GM19328 (cell line): ENCODE measurements around the gene UNKL.
"Not testable (repeated sequence)": the region's sequence is repeated elsewhere in the genome, so short reads cannot be mapped to it uniquely, and the experiment has no call there.

ENCODE experiments used
- ATAC-seq: cut with Tn5 transposase; IDR thresholded peaks from one replicate; pipeline ENCODE4 v1.9.1; 2021; ENCODE audit warnings: mild to moderate bottlenecking, moderate library complexity; ENCODE audit not compliant: unreplicated experiment

Gene UNKL

DNA sequence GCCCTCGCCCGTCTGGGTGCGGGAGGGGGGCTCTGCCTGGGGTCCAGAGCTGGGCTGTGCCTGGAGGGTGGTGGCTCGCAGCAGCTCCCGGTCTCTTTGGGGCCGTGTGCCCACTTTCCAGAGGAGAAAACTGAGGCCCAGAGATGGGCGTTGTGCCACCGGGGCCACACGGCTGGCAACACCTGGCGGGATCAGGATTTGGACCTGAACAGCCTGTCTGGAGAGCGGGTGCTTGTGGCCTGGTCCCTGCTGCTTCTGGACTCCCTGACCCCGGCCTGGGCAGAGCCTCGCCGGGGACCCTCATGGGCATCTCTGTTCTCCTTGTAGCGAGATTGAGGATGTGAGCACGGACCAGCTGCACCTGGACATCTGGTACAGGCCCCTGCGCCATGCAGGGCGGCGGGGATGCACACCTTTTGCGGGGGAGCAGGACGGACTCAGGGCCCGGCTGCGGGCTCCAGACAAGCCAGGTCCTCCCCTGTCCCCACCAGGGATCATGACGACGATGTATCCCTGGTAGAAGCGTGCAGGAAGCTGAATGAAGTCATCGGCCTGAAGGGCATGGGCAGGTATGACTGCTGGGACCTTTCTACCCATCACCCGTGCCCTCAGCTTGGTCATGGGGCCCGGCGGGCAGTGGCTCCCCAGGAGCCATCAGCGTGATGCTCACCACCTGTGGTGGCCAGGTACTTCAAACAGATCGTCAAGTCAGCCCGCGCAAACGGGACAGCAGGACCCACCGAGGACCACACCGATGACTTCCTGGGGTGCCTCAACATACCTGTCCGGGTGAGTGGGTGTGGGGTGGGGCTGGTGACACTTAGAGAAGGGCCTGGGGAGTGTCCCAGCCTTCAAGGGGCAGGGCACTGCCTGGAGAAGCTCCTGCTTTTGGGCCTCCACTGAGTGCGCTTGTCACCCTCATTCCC is 72.7 kb downstream of the UNKL start:
- no peak for ATAC-seq

GRCh38 chr16:1340730-1341494 is 73.6 kb downstream of the UNKL start:
- ATAC-seq = no peak

- no peak for ATAC-seq
Measured at GRCh38 chr16:1338855-1339675, 75.4 kb downstream of the UNKL start.

- no peak for ATAC-seq
Measured at GRCh38 chr16:1338119-1338730, 76.3 kb downstream of the UNKL start.

- ATAC-seq = no peak
Measured at GRCh38 chr16:1337486-1337885, 77.0 kb downstream of the UNKL start.

- no peak for ATAC-seq
Measured at GRCh38 chr16:1336619-1337018, 77.9 kb downstream of the UNKL start.

DNA sequence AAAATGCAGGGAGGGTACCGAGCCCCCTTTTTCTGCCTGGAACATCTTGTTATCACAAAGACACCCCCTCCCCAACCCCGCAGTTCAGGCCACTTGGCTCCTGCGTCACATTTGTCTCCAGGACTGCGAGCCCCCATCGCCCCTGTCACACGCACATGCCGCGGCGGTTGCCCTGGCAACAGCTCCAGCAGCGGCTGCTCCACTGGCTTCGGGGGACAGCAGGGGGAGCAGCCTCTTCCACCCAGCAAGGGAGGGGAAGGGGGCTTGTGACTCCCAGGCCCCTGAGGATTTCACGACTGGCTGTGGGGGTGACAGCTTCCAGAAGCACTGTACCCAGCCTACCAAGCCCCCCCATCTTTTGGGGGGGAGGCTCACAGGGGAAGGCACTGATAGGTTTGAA is 78.5 kb downstream of the UNKL start:
- ATAC-seq = no peak

DNA sequence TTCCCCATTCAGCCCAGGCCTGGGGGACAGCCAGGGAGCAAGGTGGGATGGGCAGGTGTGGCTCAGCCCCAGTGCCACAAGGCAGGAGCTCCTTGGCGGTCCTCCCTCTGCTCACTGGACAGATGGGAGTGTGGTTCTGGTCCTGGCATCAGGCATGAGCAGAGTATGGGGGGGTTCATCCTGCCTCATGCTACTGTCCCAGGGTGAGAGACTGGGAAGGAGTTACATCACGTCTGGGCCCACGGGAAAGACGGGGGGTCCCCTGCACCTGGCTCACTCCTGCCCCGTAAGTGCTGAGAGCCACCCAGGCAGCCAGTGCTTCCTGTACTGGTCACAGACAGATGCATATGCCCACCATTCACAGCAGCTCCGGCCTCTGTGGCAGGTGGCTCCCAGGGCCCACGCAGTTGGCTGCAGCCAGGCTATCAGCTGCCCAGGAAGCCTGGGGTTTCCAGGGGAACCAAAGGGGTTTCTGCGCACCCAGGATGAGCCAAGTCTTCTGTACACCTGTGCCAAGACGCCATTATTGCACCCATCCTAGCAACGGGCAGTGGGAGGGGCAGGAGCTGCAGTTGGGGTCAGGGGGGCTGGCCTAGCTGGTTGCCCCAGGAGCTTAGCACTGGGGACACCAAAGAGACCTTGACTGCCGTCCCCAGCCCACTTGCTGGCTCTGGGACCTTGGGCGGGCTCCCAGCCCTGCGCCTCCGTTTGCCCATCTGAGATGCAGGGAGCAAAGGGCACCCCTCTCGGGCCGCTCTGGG is 79.1 kb downstream of the UNKL start:
- ATAC-seq = no peak

DNA sequence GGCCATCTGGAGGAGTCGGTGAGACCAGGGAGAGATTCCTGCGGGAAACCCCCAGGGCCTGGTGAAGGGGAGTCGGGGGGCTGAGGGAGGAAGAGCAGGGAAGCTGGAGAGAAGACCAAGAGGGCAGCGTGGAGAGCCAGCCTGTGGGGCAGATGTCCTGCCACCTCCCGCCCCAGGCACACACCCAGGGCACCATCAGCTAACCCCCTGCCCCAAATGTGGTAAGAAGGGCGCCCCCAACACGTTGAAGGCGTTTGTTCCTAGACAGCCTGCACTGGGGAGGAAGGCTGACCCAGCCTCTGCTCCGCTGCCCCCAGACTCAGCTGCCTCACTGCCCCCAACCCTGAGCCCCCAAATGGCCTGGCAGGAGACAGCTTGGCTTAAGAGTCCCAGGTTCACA is 79.8 kb downstream of the UNKL start:
- ATAC-seq = no peak

DNA sequence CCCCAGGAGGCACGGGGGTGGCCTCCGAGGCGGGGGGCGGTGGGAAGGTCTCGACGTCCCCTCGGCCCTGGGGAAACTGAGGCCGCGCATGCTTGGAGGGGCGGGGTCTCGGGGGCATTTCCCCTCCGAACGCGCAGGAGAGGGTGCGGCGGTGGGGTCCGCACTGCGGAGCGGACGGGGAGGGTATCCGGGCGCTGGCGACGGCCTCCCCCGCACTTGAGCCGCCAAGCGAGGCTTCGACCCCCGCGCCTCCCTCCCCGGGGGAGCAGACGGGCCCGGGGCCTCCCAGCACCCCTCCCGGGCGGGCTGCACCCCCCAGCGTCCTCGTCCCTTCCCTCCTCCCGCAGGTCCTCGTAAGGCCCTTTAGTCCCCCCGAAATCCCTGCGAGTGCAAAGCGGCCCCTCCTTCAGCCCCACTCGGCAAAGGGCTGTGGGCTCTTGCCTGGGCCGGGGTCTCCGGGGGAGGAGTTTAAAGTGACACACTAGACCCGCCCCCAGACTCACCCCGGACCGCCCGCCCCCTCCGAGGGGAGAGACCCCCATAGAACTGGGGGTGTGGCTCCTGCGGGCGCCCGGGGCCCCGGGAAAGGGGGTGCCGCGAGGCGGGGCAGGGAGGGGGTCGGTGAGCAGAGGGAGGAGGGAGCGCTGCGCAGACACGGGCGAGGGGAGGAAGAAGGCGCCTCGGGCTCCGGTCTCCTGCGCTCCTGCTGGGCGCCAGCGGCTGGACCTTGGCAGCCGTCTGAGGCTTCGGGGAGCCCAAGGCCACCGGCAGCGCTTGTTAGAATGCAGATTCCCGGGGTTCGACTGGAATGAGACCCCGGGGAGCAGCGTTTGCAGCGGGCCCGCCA is 80.4 kb downstream of the UNKL start:
- no peak for ATAC-seq

- no peak for ATAC-seq
Measured at GRCh38 chr16:1333149-1333812, 81.2 kb downstream of the UNKL start, which contains the start of gene BAIAP3. BAIAP3 (plus strand) TSS chr16:1333645; CDS start chr16:1338550, 4,905 bp downstream.

DNA sequence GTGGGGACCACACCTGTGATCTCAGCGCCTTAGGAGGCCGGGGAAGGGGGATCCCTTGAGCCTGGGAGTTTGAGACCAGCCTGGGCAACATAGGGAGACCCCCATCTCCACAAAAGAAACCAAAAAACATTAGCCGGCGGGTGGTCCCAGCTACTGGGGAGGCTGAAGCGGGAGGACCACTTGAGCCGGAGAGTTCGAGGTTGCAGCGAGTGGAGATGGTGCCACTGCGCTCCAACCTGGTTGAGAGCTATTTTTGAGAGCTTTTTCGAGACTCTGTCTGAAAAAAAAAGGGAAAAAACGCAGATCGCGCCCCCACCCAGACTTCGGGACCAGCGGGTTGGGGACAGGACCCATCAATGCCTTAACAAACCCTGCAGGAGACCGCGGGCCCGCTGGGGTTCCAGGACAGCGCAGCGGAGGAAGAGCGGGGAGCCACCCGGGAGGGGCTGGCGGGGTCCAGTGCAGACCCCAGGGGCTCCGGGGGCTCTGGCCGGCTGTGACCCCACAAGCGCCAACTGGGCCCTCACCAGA is 81.8 kb downstream of the UNKL start:
- no peak for ATAC-seq

DNA sequence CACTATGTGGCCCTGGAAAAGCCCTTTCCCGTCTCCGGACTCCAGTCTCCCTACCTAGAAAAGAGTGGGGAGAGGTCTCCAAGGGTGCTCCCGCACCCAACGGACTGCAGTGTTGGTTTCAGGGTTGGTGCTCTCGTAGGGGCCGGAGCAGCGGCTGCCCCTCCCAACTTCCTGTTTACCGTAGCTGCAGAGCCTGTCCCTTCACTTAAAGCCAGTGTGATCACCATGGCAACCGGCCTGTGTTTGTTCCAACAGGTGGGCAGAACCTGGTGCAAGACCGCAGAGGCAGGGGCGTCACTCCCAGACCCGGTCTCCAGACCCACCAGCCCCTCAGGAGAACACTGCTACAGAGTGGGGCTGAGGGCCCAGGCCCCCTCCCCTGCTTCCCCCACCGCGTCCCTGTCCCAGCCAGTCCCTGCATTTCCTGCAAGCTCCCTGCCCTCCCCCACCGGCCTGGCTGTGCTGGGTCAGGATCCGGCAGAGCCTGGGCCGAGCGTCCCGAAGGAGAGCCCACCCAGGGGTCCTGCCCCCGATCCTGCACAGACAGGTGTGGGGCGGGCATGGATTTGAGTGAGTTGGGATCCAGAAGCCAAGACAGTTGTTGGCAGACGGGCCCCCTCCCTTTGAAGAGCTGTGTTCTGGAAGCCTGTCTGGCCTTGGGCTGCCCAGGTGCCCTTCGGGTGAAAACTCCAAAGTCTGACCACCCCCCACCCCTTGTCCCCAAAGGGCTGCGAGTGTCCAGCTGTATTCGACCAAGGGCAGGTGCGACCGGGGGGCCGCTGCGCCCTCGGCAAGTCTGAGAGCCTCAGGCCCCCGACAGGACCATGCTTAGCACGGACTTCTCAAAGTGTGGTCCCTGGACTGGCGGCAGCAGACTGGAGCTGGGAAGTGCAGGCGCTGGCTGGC is 82.5 kb downstream of the UNKL start:
- ATAC-seq = no peak

GRCh38 chr16:1330931-1331711 is 83.4 kb downstream of the UNKL start:
- ATAC-seq = no peak

DNA sequence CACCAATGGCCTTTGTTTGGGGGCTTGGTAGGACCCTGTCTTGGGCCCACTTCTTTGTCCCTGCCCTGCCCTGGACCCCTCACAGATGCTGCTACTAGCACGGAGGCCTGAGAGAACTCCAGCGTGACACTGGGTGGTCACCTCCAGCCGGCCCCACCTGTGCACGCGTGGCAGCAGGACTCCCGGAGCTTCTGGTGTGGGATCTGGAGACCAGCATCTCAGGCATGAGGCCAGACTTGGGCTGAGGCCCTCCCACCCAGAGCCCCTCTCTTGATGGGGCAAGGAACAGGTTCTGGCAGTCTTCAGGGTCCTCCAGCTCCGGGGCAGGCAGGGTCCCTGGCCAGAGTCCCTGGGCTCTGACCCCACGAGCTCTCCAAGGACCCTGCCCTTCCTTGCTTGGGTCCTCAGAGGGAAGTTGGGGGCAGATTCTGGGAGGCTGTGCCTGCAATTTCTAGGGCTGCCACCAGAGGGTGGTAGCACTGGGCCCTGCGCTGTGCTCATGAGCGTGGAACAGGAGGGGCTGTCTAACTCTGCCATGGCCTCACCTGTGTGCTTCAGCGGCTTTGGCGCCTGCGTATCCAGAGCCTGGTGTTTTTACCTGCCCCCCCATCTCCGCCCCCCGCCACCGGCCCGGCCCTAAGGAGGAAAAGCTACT is 84.1 kb downstream of the UNKL start:
- ATAC-seq = no peak

DNA sequence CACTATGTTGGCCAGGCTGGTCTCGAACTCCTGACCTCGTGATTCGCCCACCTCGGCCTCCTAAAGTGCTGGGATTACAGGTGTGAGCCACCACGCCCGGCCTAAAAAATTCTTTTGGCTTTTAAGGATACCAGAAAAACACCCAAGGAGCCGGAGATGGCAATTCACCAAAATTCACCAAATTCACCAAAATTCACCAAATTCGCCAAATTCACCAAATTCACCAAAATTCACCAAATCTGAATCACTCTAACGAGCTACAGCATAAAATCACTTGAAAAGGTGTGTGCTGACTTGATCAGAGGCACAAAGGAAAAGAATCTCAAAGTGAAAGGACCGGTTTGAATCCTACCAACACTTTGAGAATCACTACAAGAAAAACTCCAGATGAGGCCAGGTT is 85.5 kb downstream of the UNKL start:
- ATAC-seq = not testable (repeated sequence)
